GM12878 (cell line): Measurements from ENCODE around the gene FILIP1L. TPM values are rescaled to one million over a fixed set of nuclear protein-coding genes. Genes with fewer than 3 reads are reported as not detected.

Source experiments
- ATAC-seq: fragments of 200-7000 bp; cut with Tn5 transposase; 3 replicates; pipeline ENCODE4 v1.9.1; 2020; ENCODE audit warnings: mild to moderate bottlenecking, moderate library complexity
- BruUV-seq: library from RNA; stranded (reverse); fragments of 400-500 nt; replicated peaks from 2 replicates; lab custom pipeline; 2021; lab: Mats Ljungman, UMichigan
- CTCF ChIA-PET: fragments of 300-600 bp; sonication (Branson Sonifier 250); formaldehyde crosslinking; extraction: SDS; loops from one replicate; lab custom pipeline; 2021; ENCODE audit warnings: inconsistent platforms; lab: Yijun Ruan, JAX
- POLR2A ChIA-PET: fragments of 350-600 bp; formaldehyde crosslinking; extraction: SDS; loops from one replicate; lab custom pipeline; 2021; ENCODE audit warnings: inconsistent platforms; lab: Charles Lee
- RAD21 ChIA-PET: fragments of 300-600 bp; sonication (Branson Sonifier 250); formaldehyde crosslinking; loops from one replicate; lab custom pipeline; 2023; ENCODE audit warnings: antibody characterized with exemption; ENCODE audit not compliant: unreplicated experiment; lab: Charles Lee
- SMC1A ChIA-PET: fragments of 300-600 bp; sonication (Branson Sonifier 250); formaldehyde crosslinking; loops from one replicate; lab custom pipeline; 2023; ENCODE audit not compliant: unreplicated experiment, uncharacterized antibody; lab: Charles Lee
- DNase-seq: peaks from one replicate; pipeline ENCODE4 v3.0.0-alpha.2; 2011; ENCODE audit warnings: low read depth, low spot score
- FAIRE-seq: peaks from 3 replicates; lab custom pipeline; 2011; peaks lifted over from hg19 to GRCh38; lab: Jason Lieb, UNC
- H2AFZ ChIP-seq: 2 replicates; pipeline ENCODE4 v1.6.0; 2011; ENCODE audit warnings: low read depth, low read length, control low read depth; ENCODE audit not compliant: control insufficient read depth
- H3K27ac ChIP-seq: 2 replicates; pipeline ENCODE4 v1.5.1; 2011; ENCODE audit warnings: control low read depth; ENCODE audit not compliant: control insufficient read depth, insufficient read depth
- H3K27me3 ChIP-seq, 2 experiments: replicated peaks in 1 of 2; 2 replicates each; pipeline versions ENCODE4 v1.6.0 to v1.6.1; 2011; ENCODE audit warnings: low read length in 1 of 2; ENCODE audit not compliant: control insufficient read depth in 2 of 2, insufficient read depth in 2 of 2
- H3K36me3 ChIP-seq, 2 experiments: 2 replicates each; pipeline ENCODE4 v1.5.1; 2011; ENCODE audit warnings: low read length in 1 of 2; ENCODE audit not compliant: control insufficient read depth in 2 of 2, insufficient read depth in 2 of 2
- H3K4me1 ChIP-seq: 2 replicates; pipeline ENCODE4 v1.6.1; 2011; ENCODE audit warnings: mild to moderate bottlenecking, low read length, moderate library complexity, mixed read lengths; ENCODE audit not compliant: control insufficient read depth, insufficient read depth
- H3K4me2 ChIP-seq: 2 replicates; pipeline ENCODE4 v1.6.0; 2011; ENCODE audit warnings: control low read depth; ENCODE audit not compliant: control insufficient read depth, insufficient read depth
- H3K4me3 ChIP-seq: fragments of 200-600 bp; sonication (generic); 2 replicates; pipeline ENCODE4 v1.5.1; 2016
- H3K79me2 ChIP-seq: 2 replicates; pipeline ENCODE4 v1.6.0; 2011; ENCODE audit warnings: low read length; ENCODE audit not compliant: control insufficient read depth, insufficient read depth
- H3K9ac ChIP-seq: 2 replicates; pipeline ENCODE4 v1.8.0; 2011; ENCODE audit warnings: low read length, control low read depth, mixed read lengths; ENCODE audit not compliant: control insufficient read depth, insufficient read depth
- H3K9me3 ChIP-seq: replicated peaks from 3 replicates; pipeline ENCODE4 v1.5.1; 2011; ENCODE audit warnings: mild to moderate bottlenecking, low read length; ENCODE audit not compliant: control insufficient read depth, insufficient read depth
- H4K20me1 ChIP-seq: 2 replicates; pipeline ENCODE4 v1.6.0; 2011; ENCODE audit not compliant: control insufficient read depth, insufficient read depth
- CTCF ChIP-seq, 3 experiments: IDR thresholded peaks in 2 of 3; conservative IDR thresholded peaks in 1 of 3; 2 replicates each; pipeline ENCODE4 v1.5.1; 2011; ENCODE audit warnings: low read depth in 3 of 3, low read length in 3 of 3, mild to moderate bottlenecking in 3 of 3, control low read depth in 2 of 3, moderate library complexity in 2 of 3, inconsistent platforms in 1 of 3, mixed read lengths in 1 of 3; ENCODE audit not compliant: control insufficient read depth in 2 of 3, insufficient read depth in 1 of 3; ENCODE audit errors: extremely low read depth in 1 of 3
- E2F8 ChIP-seq: fragments of 450-650 bp; IDR thresholded peaks from 2 replicates; pipeline ENCODE4 v1.6.1; 2018; ENCODE audit warnings: mild to moderate bottlenecking, low read depth, moderate library complexity; ENCODE audit not compliant: partially characterized antibody
- IKZF2 ChIP-seq, 2 experiments: fragments of 450-650 bp; IDR thresholded peaks; 2 replicates each; pipeline ENCODE4 v1.6.1; 2017; ENCODE audit warnings: mild to moderate bottlenecking in 2 of 2, moderate library complexity in 2 of 2
- JUNB ChIP-seq: IDR thresholded peaks from 2 replicates; pipeline ENCODE4 v1.6.1; 2016; ENCODE audit warnings: antibody characterized with exemption, mild to moderate bottlenecking
- JUND ChIP-seq: IDR thresholded peaks from 2 replicates; pipeline ENCODE4 v1.6.1; 2012; ENCODE audit warnings: low read depth, mild to moderate bottlenecking, low read length, improper control_type of control experiment, moderate library complexity
- LARP7 ChIP-seq: fragments of 450-650 bp; IDR thresholded peaks from 2 replicates; pipeline ENCODE4 v1.6.1; 2017; ENCODE audit warnings: mild to moderate bottlenecking
- MXI1 ChIP-seq: fragments of 150-350 bp; IDR thresholded peaks from 2 replicates; pipeline ENCODE4 v1.6.1; 2011; ENCODE audit warnings: low read depth, mild to moderate bottlenecking, inconsistent platforms, low read length, improper control_type of control experiment
- NR2C2 ChIP-seq: IDR thresholded peaks from 2 replicates; pipeline ENCODE4 v1.6.1; 2011; ENCODE audit warnings: borderline replicate concordance, low read depth; ENCODE audit not compliant: control insufficient read depth, insufficient read length
- NRF1 ChIP-seq: conservative IDR thresholded peaks from 2 replicates; pipeline ENCODE4 v1.6.1; 2011; ENCODE audit warnings: mild to moderate bottlenecking, low read depth, low read length, improper control_type of control experiment
- PAX5 ChIP-seq: IDR thresholded peaks from 2 replicates; pipeline ENCODE4 v1.6.1; 2011; ENCODE audit warnings: low read depth, low read length, borderline replicate concordance
- RUNX3 ChIP-seq: IDR thresholded peaks from 2 replicates; pipeline ENCODE4 v1.6.1; 2012; ENCODE audit warnings: low read length, inconsistent platforms
- SMAD1 ChIP-seq: fragments of 450-650 bp; IDR thresholded peaks from 2 replicates; pipeline ENCODE4 v1.6.1; 2018; ENCODE audit warnings: mild to moderate bottlenecking, low read depth; ENCODE audit not compliant: partially characterized antibody
- ZNF592 ChIP-seq: fragments of 450-650 bp; IDR thresholded peaks from 2 replicates; pipeline ENCODE4 v1.6.1; 2017; ENCODE audit warnings: mild to moderate bottlenecking, moderate library complexity
- WGBS: methylation state at CpG from one replicate; pipeline ENCODE4 v1.1.6; 2016; ENCODE audit warnings: low lambda C conversion rate; ENCODE audit not compliant: insufficient replicate concordance, insufficient coverage; ENCODE audit errors: missing lambda C conversion rate; 5-methylcytosine and 5-hydroxymethylcytosine counted together
- in situ Hi-C: fragments of 300-500 bp; cut with MboI; formaldehyde crosslinking; loops from 9 replicates; pipeline ENCODE4 v1.14.3; 2018; ENCODE audit warnings: mixed read lengths
- intact Hi-C: fragments of 100-400 bp; cut with micrococcal nuclease; formaldehyde crosslinking; loops from one replicate; pipeline ENCODE4 v1.14.2; 2022; ENCODE audit not compliant: unreplicated experiment
- polyA plus RNA-seq, 11 experiments: library from polyadenylated mRNA; depleted of rRNA in 4 of 11; unstranded in 6 of 11; stranded (reverse) in 5 of 11; fragments of >200 nt; fragmentation: Nextera tagmentation in 4 of 11; fragmentation: Illumina TruSeq in 1 of 11; extraction: Ambion mirVana in 4 of 11; extraction: Trizol in 1 of 11; gene quantifications; 1 replicate in 1 of 11; 2 replicates in 10 of 11; pipeline versions ENCODE4 v1.2.1 to v1.2.3, GENCODE V29; 2011 to 2016; ENCODE audit warnings: inconsistent platforms in 2 of 11, missing spikeins in 2 of 11, low read depth in 1 of 11
- total RNA-seq, 4 experiments: library from RNA; depleted of rRNA in 3 of 4; stranded (reverse); fragments of >200 nt in 3 of 4; fragmentation: Illumina TruSeq in 1 of 4; extraction: Trizol in 1 of 4; gene quantifications; 2 replicates each; pipeline versions ENCODE4 v1.2.1 to v1.2.3, GENCODE V29; 2013 to 2021

FILIP1L gene
- total and polyA plus RNA-seq, 10 of the 15 experiments (the other 5 are each of a cell fraction or from before 2014, with no cell fraction given): 0.24 to 6.1 (median 3.5) TPM

GRCh38 chr3:99842826-99843589 is 271.3 kb downstream of the FILIP1L start:
- SMC1A ChIA-PET: interaction anchor here (0.6 to 2.3 kb wide), 20 partner anchors 10 to 513 kb away, joined by 3 to 46 read pairs (median 4); partner anchors contain the start of gene TBC1D23
- TF ChIP-seq JUNB (no peak), MXI1 (no peak), JUND (no peak), E2F8 (no peak), IKZF2 (IDR thresholded peaks at IDR 0.05) (no peak), NRF1 (no peak), PAX5 (no peak), NR2C2 (no peak), SMAD1 (no peak), RUNX3 (no peak), ZNF592 (0 out of 2 replicates have a peak, but pooled peaks have one; percentile 49), CTCF (IDR thresholded peaks at IDR 0.05 in 2 of 3, conservative IDR thresholded peaks at IDR 0.05 in 1 of 3; ENCODE audit: control insufficient read depth in 2 of 3, extremely low read depth in 1 of 3, insufficient read depth in 1 of 3, low read depth in 3 of 3, low read length in 3 of 3) (peak; percentile 46 to 65 (median 57); a peak in 5 of 6 replicates), LARP7 (no peak)

More at GRCh38 chr3:99842826-99843589, 271.3 kb downstream of the FILIP1L start:
- Histone ChIP-seq H3K4me2 (no peak overlapping the region), H3K27me3 (no peaks in the 10 kb centered on the region), H3K4me1 (peaks cover 11% of the 10 kb centered on the region; the same call in 1 of the 2 replicates), H2AFZ (no peak overlapping the region), H3K27ac (no peak overlapping the region), H3K9ac (no peak overlapping the region), H3K36me3 (no peaks in the 10 kb centered on the region), H3K79me2 (peaks cover 4% of the 10 kb centered on the region; the same call in 1 of the 2 replicates), H3K9me3 (no peaks in the 10 kb centered on the region), H4K20me1 (no peaks in the 10 kb centered on the region), H3K4me3 (no peak overlapping the region)
- WGBS: 46% methylated on average over 2 of the region's 2 CpGs
- ChIA-PET POLR2A (interaction anchor here (0.9 kb wide), 1 partner anchor 9 kb away, joined by 3 read pairs; no protein-coding TSS in a partner anchor), CTCF (interaction anchor here (0.6 to 2.6 kb wide), 28 partner anchors 10 to 954 kb away, joined by 3 to 80 read pairs (median 6); partner anchors contain the start of gene TBC1D23), RAD21 (interaction anchor here (0.7 to 2.5 kb wide), 19 partner anchors 9 to 748 kb away, joined by 3 to 62 read pairs (median 5); partner anchors contain the start of genes CMSS1 and TBC1D23)
- peak; percentile 86 for ATAC-seq
- intact Hi-C loops: loop anchor here (1.0 to 5.0 kb wide), 4 partner anchors 94 to 411 kb away; no protein-coding TSS in a partner anchor
- DNase-seq: no peak
- in situ Hi-C loops: no loop called here
- peak; percentile 81 for FAIRE-seq
- no TSS peak for BruUV-seq
